GM10266 (cell line): ENCODE results near the gene HYAL2.

Experiments used
- DNase-seq: peaks from one replicate; pipeline ENCODE4 v3.0.0; 2012; ENCODE audit errors: extremely low spot score
- CTCF ChIP-seq: IDR thresholded peaks from 2 replicates; pipeline ENCODE4 v1.5.1; 2012; ENCODE audit warnings: mild to moderate bottlenecking, low read depth; ENCODE audit not compliant: control insufficient read depth, insufficient read depth; ENCODE audit errors: missing control alignments

The HYAL2 gene

GRCh38 chr3:50350527-50351322 is 28.2 kb upstream of the HYAL2 start, which contains the start of the genes CYB561D2 and NPRL2:
TSS of gene CYB561D2 (plus strand) at chr3:50350862. CDS start at chr3:50351434, 572 bp downstream.
TSS of gene NPRL2 (minus strand) at chr3:50350775. CDS start at chr3:50350652, 123 bp downstream.
- TF ChIP-seq CTCF, result no peak
- peak; percentile 94 for DNase-seq

- TF ChIP-seq CTCF, result no peak
- DNase-seq, result no peak
Measured at GRCh38 chr3:50350213-50350526, 27.6 kb upstream of the HYAL2 start.

DNA sequence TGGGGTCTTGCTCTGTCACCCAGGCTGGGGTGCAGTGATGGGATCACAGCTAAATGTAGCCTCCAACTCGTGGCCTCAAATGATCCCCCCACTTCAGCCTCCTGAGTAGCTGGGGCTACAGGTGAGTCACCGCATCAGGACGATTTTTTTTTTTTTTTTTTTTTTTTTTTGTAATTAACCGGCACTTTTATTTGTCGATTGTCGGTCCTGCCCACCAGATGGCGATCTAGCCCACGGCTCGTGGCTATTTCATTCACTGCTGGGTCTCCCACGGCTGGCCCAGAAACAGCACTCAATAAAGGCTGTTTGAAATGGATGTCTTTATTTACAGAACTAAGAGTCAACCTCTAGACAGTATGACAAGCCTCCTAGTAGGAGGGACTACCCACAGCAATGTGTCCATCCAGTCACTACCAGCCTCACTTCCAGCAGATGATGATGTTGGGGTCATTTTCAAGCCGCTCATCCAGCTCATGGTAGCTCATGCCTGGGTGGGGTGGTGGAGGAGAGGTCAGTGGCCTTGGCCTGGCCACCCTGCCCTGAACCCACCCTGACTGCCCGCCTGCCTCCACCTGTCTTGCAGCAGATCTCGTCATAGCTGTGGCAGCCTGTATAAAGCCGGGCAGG is 24.8 kb upstream of the HYAL2 start:
- TF ChIP-seq CTCF, result peak; percentile 66
- no peak for DNase-seq

- no peak for TF ChIP-seq CTCF
- DNase-seq, result peak; percentile 83
Measured at GRCh38 chr3:50345586-50346234, 23.2 kb upstream of the HYAL2 start, which contains the start of gene ZMYND10. TSS of gene ZMYND10 (minus strand) at chr3:50345732. CDS start at chr3:50345579, 153 bp downstream.

GRCh38 chr3:50345008-50345407 is 22.5 kb upstream of the HYAL2 start:
- no peak for TF ChIP-seq CTCF
- DNase-seq, result no peak

DNA sequence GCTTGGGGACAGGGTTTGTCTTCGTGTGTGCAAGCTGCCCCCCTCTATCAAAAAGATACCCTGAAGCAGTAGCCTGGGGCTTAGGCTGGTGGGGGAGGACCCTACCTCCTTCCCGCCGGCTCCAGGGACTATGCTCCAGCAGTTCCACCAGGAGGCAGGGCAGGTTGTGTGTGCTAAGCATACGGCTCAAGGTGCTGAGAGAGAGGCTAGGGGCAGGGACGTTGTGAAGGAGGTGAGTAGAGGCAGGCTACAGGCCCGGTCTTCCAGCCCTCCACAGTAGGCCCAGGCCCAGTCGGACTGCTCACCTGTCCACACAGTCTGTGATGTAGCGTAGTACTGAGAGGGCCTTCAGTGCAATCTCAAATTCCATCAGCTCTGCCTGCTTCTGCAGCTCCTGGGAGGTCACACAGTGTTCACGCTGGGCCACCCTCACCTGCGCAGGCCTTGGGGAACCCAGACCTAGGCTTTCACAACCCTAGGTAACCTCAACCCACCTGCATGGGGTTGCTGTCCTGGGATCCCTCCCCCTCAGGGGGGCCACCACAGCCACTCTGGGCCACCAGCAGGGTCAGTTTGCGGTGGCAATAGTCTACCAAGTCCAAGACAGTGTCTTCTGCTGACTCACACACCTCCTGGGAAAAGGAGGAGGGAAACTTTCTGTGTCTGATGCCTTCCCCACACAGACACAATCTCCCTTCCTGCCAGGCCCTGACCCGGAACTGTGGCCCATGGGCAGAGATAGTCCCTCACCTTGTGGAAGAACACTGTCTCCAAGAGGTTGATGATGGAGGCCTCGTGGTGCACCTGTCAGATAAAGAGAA is 20.5 kb upstream of the HYAL2 start:
- no peak for TF ChIP-seq CTCF
- no peak for DNase-seq
